NCI-H82 (cell line): ENCODE data around the gene JPT2.
A peak's percentile ranks its signal among the peaks of the same experiment; 100 is the strongest.
"Not testable (repeated sequence)": the region's sequence is repeated elsewhere in the genome, so short reads cannot be mapped to it uniquely, and the experiment has no call there.

ENCODE experiments used
- DNase-seq: peaks from one replicate; lab custom pipeline; 2025; lab: John Stamatoyannopoulos, UW

JPT2 gene

DNA sequence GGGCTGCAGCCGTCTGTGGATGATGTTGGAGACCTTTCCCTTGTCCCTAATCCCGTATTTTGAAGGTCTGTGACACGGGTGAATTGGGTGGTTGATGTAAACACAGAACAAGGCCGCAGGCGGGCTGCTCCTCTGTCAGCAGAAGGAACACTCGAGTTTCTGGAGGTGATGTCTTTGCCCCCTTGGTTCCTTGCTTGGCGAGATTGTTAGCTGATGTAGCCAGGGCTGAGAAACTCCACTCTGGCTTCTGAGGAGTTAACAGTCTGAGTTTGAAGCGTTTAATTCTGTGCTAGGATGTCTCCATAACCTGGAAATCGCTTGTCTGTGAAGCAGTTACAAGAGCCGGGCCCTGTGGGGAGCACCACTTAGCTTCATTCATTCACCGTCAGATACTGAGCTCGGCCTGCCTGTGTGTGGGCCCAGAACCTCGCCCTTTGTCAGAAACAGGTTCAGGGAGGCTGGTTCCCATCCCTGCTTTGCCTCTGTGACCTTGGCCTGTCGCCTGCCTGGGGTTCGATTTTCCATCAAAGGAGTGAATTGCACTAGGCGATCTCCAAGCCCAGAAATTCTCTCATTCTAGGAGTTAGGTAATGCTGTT lies 29.2 kb downstream of the JPT2 start:
- DNase-seq, result no peak

DNA sequence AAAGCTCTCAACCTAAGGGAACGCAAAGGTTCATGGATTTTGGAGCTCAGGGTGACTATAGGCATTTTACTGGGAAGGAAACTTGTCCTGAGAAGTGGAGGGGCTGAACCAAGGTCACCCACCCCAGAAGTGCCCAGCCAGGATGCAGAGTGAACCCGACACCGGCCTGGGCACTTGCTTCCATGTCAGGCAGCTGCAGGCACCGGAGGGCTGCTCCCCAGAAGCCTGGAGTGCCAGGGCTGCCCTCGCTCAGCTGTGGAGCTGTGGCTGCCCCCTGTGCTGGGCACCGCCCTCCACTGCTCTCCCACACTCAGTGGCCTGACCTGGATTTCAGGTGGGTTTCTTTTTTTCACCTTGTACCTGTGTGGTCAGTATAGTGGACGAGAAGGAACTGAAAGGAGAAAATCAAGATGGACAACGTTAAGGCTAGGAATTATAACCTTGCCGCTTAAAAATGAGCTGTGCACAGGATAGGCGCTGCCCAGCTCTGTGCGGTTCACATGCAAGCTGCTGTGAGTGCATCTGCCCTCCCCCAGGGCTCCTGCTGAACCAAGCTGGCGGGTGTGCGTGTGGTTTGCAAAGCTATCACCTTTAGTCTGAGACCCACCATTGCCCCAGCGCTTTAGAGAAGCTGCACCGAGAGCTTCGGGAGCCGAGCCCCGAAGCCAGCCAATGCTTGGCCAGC lies 30.1 kb downstream of the JPT2 start:
- no peak for DNase-seq

DNA sequence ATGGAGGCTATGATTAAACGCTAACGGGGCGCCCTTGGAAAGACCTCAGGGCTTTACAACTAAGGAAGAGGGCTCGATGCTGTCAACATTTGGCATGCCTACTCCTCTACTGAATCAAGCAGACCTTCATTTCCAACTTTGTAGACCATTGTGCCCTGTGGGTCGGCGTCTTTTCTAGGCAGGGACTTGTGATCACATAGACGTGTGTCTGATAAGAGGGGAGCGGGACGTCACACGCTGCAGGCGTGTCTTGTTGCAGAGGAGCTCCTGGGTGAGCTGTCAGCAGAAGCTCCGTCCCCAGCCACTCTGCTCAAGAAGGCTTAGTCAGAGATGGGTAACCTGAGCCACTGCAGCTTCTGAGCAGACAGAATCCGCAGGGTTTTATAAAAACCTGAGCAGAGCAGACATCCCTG lies 30.7 kb downstream of the JPT2 start:
- peak; percentile 20 for DNase-seq

DNA sequence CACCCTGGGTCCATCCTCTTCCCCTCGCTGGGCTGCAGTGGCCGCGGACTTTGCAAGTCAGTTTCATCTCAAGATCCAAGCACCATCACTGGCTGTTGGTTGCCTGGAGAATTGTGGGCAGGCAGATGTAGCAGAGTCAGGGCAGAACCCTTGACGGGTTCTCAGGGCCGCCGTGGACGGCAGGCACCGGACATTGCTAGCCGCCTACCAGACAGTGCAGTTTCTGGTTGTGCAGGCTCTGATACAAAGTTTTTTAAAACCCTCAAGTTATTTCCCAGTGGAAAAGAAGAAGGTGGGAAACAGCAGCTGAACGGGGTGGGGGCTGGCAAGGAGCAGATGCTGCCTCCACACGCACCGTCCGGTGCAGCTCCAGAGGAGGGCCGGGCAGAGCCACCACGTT lies 31.3 kb downstream of the JPT2 start:
- DNase-seq, result no peak

DNA sequence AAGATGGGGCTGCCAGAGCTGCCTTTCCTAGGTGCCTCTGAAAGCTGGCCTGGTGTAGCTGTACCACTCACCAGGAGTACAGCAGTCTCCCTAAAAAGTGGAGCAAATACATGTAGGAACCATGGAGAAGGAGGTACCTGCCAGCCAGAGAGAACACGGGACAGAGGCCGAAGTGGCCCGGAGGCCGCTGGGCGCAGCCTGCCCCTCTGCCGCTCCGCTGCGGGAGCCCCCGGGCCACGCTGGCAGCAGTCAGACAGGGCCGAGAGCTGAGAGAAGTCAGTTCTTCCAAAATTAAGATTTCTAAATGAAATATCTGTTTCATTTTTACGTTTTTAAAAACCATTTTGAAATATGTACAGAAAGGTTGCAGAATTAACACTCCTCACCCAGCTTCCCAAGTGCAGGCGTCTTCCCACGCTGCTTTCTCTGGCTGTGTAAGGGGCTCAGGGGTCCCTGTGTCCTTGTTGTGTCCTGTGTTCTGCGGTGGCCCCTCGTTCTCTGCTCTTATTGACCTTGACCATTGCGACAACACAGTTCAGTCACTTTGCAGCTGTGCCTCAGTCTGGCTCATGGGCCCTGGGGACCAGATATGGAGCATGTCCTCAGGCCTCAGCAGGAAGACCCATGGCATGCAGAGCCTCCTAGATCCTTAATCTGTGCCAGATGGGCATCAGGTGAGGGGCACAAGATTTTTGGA lies 32.9 kb downstream of the JPT2 start:
- DNase-seq, result no peak

DNA sequence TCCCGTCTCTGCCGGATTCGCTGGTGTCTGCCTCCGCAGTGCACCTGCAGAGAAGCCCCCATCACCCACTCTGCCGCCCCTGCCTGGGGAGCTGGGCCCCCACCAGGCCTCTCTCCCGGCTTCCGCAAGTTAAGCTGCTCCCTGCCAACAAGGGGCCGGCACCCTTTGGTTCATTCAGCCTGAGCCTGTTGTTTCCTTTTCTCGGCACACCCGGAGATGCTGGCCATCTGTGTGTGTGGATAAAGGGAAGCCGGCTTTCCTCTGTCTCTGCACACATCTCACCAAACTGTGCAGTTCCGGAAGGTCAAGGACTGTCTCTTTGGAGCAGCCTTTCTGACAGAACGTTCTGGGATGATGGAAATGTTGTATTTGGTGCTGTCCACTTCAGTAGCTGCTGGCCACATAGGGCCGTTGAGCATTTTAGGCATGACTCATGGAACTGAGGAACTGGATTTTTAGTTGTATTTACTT lies 34.7 kb downstream of the JPT2 start:
- DNase-seq, result no peak

DNA sequence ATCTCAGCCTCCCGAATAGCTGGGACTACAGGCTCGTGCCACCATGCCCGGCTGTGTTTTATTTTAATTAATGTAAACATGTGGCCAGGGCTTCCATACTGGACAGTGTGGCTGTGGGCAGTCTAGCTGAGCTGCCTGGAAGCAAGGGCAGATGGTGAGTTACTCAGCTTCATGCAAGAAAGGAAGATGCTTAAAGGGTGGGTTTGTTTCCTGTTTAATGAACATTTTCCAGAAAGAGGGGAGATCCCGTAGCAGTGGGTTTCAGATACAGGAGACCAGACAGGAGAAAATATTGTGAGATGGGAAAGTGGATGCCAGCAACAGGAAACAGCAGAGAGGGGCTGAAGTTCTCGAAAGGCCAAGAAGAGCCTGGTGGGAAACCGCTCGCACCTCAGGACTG lies 35.3 kb downstream of the JPT2 start:
- DNase-seq, result no peak

DNA sequence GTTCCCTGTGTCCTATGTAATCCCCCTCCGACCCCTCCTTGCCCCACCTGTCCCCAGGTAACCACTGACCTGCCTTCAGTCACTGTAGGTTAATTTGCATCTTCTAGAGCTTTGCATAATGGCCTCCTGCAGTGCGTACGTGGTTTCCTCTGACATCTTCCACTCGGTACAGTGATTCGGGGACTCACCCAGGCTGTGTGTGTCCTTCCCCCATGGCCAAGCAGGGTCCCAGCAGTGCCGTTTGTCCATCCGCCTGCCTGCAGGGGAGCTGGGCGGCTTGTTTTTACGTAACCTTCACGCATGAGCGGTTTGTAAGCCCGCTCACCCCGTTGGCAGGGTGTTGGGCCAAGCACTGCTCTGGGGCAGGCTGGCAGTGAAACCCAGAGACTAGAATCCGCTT lies 35.9 kb downstream of the JPT2 start:
- DNase-seq, result no peak

DNA sequence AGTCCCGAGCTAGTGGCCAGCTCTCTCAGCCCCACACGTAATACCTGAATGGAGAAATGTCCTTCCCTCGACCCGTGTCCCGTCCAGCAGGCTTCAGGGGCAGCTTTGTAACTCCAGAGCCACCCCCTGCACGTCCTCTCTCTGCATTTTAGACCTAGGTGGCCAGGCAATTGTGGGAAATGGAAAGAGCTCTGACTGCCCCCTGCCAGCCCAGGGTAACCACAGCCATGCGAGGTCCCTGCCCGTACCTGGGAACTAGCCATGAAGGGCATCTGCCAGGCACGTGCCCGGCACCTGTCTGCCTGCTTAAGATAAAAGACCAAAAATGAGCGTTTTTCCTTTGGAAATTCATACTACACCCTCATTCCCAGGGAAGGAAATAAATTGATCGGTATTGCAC lies 37.1 kb downstream of the JPT2 start:
- DNase-seq, result no peak

DNA sequence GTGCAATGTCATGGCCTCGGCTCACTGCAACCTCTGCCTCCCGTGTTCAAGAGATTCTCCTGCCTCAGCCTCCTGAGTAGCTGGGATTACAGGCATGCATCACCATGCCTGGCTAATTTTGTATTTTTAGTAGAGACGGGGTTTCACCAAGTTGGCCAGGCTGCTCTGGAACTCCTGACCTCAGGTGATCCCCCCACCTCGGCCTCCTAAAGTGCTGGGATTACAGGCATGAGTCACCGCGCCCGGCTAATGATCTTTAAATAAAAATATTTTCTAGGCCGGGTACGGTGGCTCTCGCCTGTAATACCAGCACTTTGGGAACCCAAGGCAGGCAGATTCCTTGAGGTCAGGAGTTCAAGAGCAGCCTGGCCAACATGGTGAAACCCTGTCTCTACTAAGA lies 40.2 kb downstream of the JPT2 start:
- DNase-seq, result not testable (repeated sequence)

DNA sequence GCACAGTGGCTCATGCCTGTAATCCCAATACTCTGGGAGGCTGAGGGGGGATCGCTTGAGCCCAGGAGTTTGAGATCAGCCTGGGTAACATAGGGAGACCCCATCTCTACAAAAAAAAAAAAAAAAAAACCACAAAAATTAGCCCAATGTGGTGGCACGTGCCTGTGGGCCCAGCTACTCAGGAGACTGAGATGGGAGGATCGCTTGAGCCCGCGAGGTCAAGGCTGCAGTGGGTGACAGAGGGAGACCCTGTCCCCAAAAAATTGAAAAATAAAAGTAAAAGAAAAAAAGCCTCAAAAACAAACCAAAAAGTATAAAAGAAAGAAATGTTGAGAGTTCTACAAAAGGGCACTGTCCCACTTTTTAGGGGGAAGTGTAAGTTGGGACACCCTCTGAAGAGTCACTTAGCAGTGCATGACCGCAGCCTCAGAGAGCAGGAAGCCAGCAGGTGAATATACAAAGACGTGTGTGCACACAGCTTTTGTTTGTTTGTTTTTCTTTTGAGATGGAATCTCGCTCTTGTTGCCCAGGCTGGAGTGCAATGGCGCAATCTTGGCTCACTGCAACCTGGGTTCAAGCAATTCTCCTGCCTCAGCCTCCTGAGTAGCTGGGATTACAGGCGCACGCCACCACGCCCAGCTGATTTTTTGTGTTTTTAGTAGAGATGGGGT lies 41.6 kb downstream of the JPT2 start:
- not testable (repeated sequence) for DNase-seq

DNA sequence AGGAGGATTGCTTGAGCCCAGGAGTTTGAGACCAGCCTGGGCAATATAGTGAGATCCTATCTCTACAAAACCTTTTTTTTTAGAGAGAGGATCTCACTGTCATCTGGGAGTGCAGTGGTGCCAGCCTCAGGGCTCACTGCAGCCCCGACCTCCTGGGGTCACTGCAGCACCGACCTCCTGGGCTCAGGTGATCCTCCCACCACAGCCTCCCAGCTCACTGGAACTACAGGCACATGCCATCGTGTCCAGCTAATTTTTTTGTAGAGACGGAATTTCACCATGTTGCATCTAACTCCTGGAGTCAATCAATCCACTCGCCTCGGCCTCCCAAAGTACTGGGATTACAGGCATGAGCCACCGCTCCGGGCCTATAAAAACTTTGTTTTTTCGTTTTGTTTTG lies 43.3 kb downstream of the JPT2 start:
- no peak for DNase-seq

DNA sequence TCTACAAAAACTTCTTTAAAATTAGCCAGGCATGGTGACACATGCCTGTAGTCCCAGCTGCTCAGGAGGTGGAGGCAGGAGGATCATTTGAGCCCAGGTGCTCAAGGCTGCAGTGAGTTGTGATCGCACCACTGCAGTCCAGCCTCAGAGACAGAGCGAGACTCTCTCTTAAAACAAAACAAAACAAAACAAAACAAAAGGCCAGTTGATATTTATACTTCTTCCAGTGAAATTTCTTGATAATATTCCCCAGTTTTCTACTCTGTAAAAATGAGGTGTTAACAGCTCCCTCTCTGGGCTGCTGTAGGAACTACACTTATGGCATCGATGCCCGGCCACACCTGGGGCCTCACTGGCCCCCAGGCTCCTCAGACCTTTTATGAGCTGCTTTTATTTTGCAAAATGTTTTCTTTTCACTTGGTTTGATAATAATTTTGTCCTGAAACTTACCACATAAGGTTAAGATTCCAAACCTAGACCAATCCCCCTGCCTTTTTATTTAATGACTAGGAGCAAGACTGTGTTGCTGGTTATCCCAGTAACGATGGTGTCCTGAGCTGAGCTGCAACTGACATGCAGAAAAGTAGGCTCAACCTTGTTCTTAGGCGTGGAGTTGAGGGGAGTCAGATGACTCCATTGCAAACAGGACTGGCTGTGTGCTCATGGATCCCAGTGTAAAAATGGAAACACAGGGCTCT lies 45.5 kb downstream of the JPT2 start:
- peak; percentile 53 for DNase-seq

DNA sequence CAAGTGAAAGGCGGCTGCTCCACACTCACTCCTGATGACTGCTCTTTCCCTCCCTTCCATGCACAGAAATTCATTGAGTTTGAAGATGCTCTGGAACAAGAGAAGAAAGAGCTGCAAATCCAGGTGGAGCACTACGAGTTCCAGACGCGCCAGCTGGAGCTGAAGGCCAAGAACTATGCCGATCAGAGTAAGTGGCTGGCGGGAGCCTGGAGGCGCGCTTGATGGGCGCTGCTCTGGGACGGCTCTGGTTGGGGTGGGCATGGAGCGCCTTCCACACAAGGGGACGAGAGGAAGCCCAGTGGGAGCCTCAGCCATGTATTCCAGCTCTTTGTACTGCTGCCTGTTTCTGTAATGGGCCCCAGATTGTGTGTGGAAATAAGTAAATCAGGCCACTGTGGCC lies 46.4 kb downstream of the JPT2 start:
- DNase-seq, result no peak

DNA sequence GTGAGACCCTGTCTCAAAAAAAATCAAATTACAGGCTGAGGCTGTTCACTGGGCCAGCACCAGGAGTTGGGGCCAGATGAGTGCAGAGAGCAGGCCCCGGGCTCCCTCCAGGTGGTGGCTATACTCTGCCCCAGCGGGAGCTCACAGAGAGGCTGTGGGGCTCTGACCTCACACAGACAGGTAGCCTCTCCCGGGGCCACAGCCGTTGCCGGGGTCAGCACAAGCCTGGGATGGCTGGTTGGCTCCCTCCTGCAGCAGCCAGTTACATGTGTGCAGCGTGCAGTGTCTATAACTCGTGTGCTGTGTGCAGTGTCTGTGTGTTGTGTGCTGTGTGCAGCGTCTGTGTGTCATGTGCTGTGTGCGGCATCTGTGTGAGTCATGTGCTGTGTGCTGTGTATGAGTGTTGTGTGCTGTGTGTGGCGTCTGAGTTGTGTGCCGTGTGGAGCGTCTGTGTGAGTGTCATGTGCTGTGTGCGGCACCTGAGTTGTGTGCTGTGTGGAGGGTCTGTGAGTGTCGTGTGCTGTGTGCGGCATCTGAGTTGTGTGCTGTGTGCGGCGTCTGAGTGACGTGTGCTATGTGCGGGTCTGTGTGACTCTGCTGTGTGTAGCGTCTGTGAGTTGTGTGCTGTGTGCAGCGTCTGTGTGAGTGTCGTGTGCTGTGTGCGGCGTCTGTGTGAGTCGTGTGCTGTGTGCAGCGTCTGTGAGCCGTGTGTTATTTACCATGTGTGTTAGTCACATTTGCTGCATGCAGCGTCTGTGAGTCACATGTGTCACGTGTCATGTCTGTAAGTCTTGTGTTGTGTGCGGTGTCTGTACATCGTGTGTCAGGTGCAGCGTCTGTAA lies 48.8 kb downstream of the JPT2 start:
- no peak for DNase-seq

DNA sequence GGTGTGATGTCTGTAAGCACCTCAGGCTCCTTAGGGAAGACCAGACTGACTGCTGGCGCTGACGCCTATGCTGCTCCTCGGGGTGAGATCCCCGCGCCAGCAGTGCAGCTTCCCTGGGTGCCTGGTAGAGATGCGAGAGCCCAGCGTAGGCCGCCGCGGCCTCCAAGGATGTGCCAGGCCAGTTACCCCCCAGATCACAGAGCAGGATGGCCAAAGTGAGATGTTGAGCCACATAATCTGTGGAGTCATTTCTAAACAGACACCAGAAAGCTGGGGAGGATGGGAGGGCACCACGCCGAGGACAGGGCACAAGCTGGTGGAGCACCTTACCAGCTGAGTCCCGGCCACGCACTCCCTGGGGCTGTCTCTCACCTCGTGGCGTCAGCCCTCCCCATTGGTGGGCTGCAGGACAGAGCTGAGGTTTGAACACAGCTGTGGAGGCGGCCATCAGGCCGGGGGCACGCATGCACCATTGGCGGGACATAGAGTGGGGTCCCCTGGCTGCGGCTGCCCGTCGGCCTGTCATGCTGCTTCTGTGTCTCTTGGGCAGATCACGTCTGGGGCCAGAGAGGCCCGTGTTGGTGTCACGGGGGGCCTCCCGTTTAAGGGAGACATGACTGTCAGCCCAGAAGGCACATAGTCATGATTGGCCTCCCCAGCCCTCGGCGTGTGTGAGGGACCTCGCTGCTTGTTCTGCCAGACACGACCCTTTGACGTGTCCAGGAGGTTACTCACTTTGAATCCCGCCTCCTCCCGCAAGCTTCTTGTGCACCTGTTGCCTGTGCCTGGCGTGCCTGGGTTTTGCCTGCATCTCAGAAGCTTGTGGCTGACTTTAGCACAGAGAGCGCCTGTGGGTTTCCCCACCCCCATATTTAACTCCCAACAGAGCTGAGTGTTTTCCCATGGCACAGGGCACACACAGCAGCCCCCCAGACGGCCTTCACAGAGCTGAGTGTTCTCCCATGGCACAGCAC lies 49.9 kb downstream of the JPT2 start:
- DNase-seq, result no peak

DNA sequence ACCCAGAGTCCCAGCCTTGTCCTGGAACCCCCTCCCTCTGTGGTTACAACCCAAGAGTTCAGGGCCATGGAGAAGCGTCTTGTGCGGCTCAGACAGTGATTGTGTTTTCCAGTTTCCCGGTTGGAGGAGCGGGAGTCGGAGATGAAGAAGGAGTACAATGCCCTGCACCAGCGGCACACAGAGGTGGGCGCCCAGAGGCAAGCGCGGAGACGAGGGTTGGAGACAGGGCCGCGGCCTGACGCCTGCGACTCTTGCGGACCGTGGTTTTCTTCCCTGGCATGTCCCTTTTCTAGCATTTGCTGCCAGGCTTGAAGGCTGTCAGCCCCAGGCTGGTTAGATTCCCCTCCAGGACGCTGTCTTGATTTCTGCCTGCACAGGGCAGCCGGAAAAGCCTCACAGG lies 50.9 kb downstream of the JPT2 start:
- DNase-seq, result no peak

DNA sequence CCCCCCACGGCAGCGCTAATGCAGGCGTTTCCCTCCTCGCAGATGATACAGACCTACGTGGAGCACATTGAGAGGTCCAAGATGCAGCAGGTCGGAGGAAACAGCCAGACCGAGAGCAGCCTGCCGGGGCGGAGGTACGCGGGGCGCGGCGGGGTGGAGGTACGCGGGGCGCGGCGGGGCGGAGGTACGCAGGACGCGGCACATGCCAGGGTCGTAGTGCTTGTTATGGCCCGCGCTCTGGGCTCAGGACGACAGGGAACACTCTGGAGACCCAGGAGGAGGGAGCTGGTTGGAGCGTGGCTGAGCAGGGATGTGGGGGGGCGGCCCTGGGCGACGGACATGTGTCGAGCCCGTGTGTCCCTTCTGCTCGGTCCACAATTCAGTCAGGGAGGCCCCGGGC lies 51.4 kb downstream of the JPT2 start:
- no peak for DNase-seq

DNA sequence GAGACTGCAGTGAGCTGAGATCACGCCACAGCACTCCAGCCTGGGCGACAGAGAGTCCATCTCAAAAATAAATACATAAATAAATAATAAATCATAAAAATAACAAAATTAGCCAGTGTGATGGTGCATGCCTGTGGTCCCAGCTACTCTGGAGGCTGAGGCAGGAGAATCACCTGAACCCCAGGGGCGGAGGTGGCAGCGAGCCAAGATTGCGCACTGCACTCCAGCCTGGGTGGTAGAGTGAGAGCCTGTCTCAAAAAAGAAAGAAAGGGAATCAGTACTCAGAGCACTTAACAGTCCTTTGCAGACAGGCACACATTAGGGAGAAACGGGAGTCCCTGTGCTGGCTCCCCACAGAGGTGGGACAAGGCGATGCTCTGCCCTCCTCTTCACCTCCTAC lies 53.0 kb downstream of the JPT2 start:
- DNase-seq, result no peak

DNA sequence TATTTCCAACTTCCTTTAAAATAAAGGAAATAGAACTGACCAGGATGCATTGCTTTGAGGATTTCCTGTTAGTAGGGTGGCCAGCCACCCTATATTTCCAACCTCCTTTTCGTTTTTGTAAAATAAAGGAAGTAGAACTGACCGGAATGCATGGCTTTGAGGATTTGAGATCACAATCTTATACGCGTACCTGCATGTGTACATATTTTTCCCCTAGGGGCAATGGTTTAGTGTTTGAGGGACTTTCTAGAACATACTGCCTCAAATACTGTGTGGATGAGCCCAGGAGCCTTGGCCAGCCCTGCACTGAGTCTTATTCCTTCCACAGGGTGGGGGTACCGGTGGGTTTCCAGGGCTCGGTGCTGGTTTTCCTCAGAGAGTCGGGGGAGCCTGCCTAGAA lies 53.5 kb downstream of the JPT2 start:
- no peak for DNase-seq
